A549 (cell line): Measurements from ENCODE around the gene SLC31A1. TPM values are rescaled to one million over a fixed set of nuclear protein-coding genes. Genes with fewer than 3 reads are reported as not detected.

Source experiments
- ATAC-seq, 2 experiments: fragments of 200-7000 bp in 1 of 2; fragments of >200 bp in 1 of 2; cut with Nextera tagmentation in 1 of 2; cut with Tn5 transposase in 1 of 2; 3 replicates each; pipeline versions ENCODE4 v1.8.0 to v1.9.1; 2018 to 2020; ENCODE audit warnings: mild to moderate bottlenecking in 1 of 2, moderate library complexity in 1 of 2
- CTCF ChIA-PET: fragments of 300-600 bp; sonication (Branson Sonifier 250); formaldehyde crosslinking; extraction: SDS; loops from one replicate; lab custom pipeline; 2021; ENCODE audit warnings: antibody characterized with exemption, inconsistent platforms; lab: Yijun Ruan, JAX
- POLR2A ChIA-PET: fragments of 350-600 bp; formaldehyde crosslinking; extraction: SDS; loops from one replicate; lab custom pipeline; 2021; ENCODE audit warnings: antibody characterized with exemption, inconsistent platforms; lab: Yijun Ruan, JAX
- DNase-seq, 2 experiments: peaks; one replicate each; pipeline versions ENCODE4 v3.0.0 to v3.0.0-alpha.2; 2011 to 2016; ENCODE audit warnings: low read depth in 1 of 2, low spot score in 1 of 2
- FAIRE-seq: peaks from 2 replicates; lab custom pipeline; 2011; peaks lifted over from hg19 to GRCh38; lab: Jason Lieb, UNC
- H3K27ac ChIP-seq, 2 experiments: fragments of >200 bp; sonication (Bioruptor Twin); formaldehyde crosslinking; 3 replicates each; pipeline ENCODE4 v1.5.1; 2016 to 2017
- H3K4me1 ChIP-seq: fragments of >200 bp; sonication (Bioruptor Twin); formaldehyde crosslinking; 3 replicates; pipeline ENCODE4 v1.6.1; 2016
- H3K4me2 ChIP-seq: fragments of >200 bp; sonication (Bioruptor Twin); formaldehyde crosslinking; 3 replicates; pipeline ENCODE4 v1.6.1; 2016
- H3K4me3 ChIP-seq: fragments of >200 bp; sonication (Bioruptor Twin); formaldehyde crosslinking; 3 replicates; pipeline ENCODE4 v1.5.1; 2016
- H3K9me3 ChIP-seq: fragments of >200 bp; sonication (Bioruptor Twin); formaldehyde crosslinking; 3 replicates; pipeline ENCODE4 v1.6.1; 2016
- BCL3 ChIP-seq: fragments of >200 bp; sonication (Bioruptor Twin); formaldehyde crosslinking; IDR thresholded peaks from 3 replicates; pipeline ENCODE4 v1.6.1; 2016
- CHD2 ChIP-seq: fragments of 150-350 bp; IDR thresholded peaks from 2 replicates; pipeline ENCODE4 v1.6.1; 2014; ENCODE audit warnings: low read length; ENCODE audit not compliant: partially characterized antibody
- CHD4 ChIP-seq: fragments of 200-600 bp; sonication (generic); IDR thresholded peaks from 2 replicates; pipeline ENCODE4 v1.6.1; 2016; ENCODE audit warnings: antibody characterized with exemption, mild to moderate bottlenecking, borderline replicate concordance
- FOSB ChIP-seq: fragments of 250-450 bp; sonication (Bioruptor Pico); IDR thresholded peaks from 2 replicates; pipeline ENCODE4 v1.5.0; 2020; ENCODE audit warnings: mild to moderate bottlenecking, moderate library complexity
- FOXS1 ChIP-seq: fragments of 250-450 bp; sonication (Bioruptor Pico); IDR thresholded peaks from 2 replicates; pipeline ENCODE4 v1.5.0; 2020; ENCODE audit warnings: mild to moderate bottlenecking, moderate library complexity
- HDAC2 ChIP-seq: fragments of 200-600 bp; sonication (generic); IDR thresholded peaks from 2 replicates; pipeline ENCODE4 v1.6.1; 2016
- HES2 ChIP-seq: fragments of >200 bp; sonication (Bioruptor Twin); formaldehyde crosslinking; IDR thresholded peaks from 2 replicates; pipeline ENCODE4 v1.6.1; 2016
- JUNB ChIP-seq: fragments of >200 bp; sonication (Bioruptor Twin); formaldehyde crosslinking; IDR thresholded peaks from 2 replicates; pipeline ENCODE4 v1.6.1; 2016
- KDM5A ChIP-seq: fragments of 200-600 bp; sonication (generic); IDR thresholded peaks from 2 replicates; pipeline ENCODE4 v1.6.1; 2016; ENCODE audit warnings: antibody characterized with exemption, mild to moderate bottlenecking
- MAFK ChIP-seq: fragments of 450-650 bp; IDR thresholded peaks from 2 replicates; pipeline ENCODE4 v1.6.1; 2014; ENCODE audit not compliant: partially characterized antibody
- MAZ ChIP-seq: fragments of 150-350 bp; IDR thresholded peaks from 2 replicates; pipeline ENCODE4 v1.6.1; 2014; ENCODE audit warnings: antibody characterized with exemption, low read depth, low read length, borderline replicate concordance
- MYC ChIP-seq: IDR thresholded peaks from 2 replicates; pipeline ENCODE4 v1.6.1; 2012; ENCODE audit warnings: mild to moderate bottlenecking, inconsistent platforms, low read length, improper control_type of control experiment, borderline replicate concordance
- PBX3 ChIP-seq: IDR thresholded peaks from 2 replicates; pipeline ENCODE4 v1.6.1; 2012
- PHF8 ChIP-seq: fragments of 200-600 bp; sonication (generic); IDR thresholded peaks from 2 replicates; pipeline ENCODE4 v1.6.1; 2016; ENCODE audit warnings: low read depth, mild to moderate bottlenecking, antibody characterized with exemption, moderate library complexity, borderline replicate concordance
- POLR2AphosphoS2 ChIP-seq: conservative IDR thresholded peaks from 2 replicates; pipeline ENCODE4 v1.6.1; 2012; ENCODE audit warnings: low read length, improper control_type of control experiment, inconsistent platforms
- REST ChIP-seq: fragments of 200-600 bp; sonication (generic); IDR thresholded peaks from 2 replicates; pipeline ENCODE4 v1.6.1; 2016; ENCODE audit warnings: antibody characterized with exemption, mild to moderate bottlenecking, moderate library complexity
- RFX5 ChIP-seq: fragments of 450-650 bp; IDR thresholded peaks from 2 replicates; pipeline ENCODE4 v1.7.1; 2014; ENCODE audit warnings: antibody characterized with exemption, mild to moderate bottlenecking, moderate library complexity
- SMC3 ChIP-seq: fragments of >200 bp; sonication (Bioruptor Twin); formaldehyde crosslinking; IDR thresholded peaks from 3 replicates; pipeline ENCODE4 v1.6.1; 2018; ENCODE audit warnings: inconsistent platforms
- SREBF2 ChIP-seq: fragments of 450-650 bp; IDR thresholded peaks from 2 replicates; pipeline ENCODE4 v1.6.1; 2014; ENCODE audit warnings: mild to moderate bottlenecking, moderate library complexity
- ZC3H11A ChIP-seq: fragments of 450-650 bp; IDR thresholded peaks from 2 replicates; pipeline ENCODE4 v1.6.1; 2014; ENCODE audit warnings: antibody characterized with exemption, mild to moderate bottlenecking
- ZFP36 ChIP-seq: fragments of 450-650 bp; IDR thresholded peaks from 2 replicates; pipeline ENCODE4 v1.6.1; 2014; ENCODE audit warnings: borderline replicate concordance; ENCODE audit not compliant: partially characterized antibody
- WGBS: methylation state at CpG from one replicate; pipeline ENCODE4 v1.1.6; 2017; ENCODE audit errors: missing lambda C conversion rate; 5-methylcytosine and 5-hydroxymethylcytosine counted together
- polyA plus RNA-seq, 4 experiments: library from polyadenylated mRNA; depleted of rRNA in 3 of 4; stranded (reverse); fragments of >200 nt; fragmentation: RNase III in 1 of 4; extraction: RNeasy Plus Mini Kit Qiagen cat#74134 plus additional on column Dnase treatment in 1 of 4; gene quantifications; 2 replicates in 3 of 4; 3 replicates in 1 of 4; pipeline ENCODE4 v1.2.3, GENCODE V29; 2011 to 2017
- TF ChIP-seq, protein P1 (sequence below): fragments of 250-450 bp; sonication (Bioruptor Pico); IDR thresholded peaks from 2 replicates; pipeline ENCODE4 v1.5.0; 2021; ENCODE audit warnings: mild to moderate bottlenecking, moderate library complexity, borderline replicate concordance
- TF ChIP-seq, protein P2 (sequence below): IDR thresholded peaks from 2 replicates; pipeline ENCODE4 v1.6.1; 2012; ENCODE audit warnings: low read depth, borderline replicate concordance

Gene SLC31A1
- polyA plus RNA-seq, 2 of the 4 experiments (the other 2 are of a cell fraction) = 24.2 to 27.9 TPM

DNA sequence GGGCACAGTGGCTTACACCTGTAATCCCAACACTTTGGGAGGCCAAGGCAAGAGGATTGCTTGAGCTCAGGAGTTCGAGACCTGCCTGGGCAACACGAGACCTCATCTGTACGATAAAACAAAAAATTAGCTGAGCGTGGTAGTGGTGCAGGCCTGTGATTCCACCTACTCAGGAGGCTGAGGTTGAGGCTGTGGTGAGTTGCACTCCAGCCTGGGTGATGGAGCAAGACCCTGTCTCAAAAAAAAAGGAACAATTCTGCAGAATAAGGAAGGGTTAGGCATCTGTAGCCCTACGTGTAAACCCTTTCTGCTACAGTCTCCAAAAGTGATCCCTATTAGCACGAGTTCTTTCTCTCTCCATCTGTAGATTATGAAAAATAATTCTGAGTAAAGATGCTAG, 34.1 kb downstream of the SLC31A1 start:
- Histone ChIP-seq H3K4me3 (no peak overlapping the region), H3K9me3 (0 out of 3 replicates have a peak, but pooled peaks cover 4% of the 10 kb centered on the region), H3K4me2 (no peak overlapping the region), H3K27ac (no peak overlapping the region), H3K4me1 (no peaks in the 10 kb centered on the region)
- POLR2A ChIA-PET = no interaction called here
- FAIRE-seq = no peak
- ATAC-seq = no peak
- WGBS = 90% methylated on average over 6 of the region's 6 CpGs
- TF ChIP-seq HDAC2 = no peak
- TF ChIP-seq PBX3 = no peak
- no peak for TF ChIP-seq MYC
- no peak for TF ChIP-seq SMC3
- TF ChIP-seq, protein P1, sequence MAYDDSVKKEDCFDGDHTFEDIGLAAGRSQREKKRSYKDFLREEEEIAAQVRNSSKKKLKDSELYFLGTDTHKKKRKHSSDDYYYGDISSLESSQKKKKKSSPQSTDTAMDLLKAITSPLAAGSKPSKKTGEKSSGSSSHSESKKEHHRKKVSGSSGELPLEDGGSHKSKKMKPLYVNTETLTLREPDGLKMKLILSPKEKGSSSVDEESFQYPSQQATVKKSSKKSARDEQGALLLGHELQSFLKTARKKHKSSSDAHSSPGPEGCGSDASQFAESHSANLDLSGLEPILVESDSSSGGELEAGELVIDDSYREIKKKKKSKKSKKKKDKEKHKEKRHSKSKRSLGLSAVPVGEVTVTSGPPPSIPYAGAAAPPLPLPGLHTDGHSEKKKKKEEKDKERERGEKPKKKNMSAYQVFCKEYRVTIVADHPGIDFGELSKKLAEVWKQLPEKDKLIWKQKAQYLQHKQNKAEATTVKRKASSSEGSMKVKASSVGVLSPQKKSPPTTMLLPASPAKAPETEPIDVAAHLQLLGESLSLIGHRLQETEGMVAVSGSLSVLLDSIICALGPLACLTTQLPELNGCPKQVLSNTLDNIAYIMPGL = no peak
- no peak for TF ChIP-seq ZFP36
- DNase-seq = no peak
- CTCF ChIA-PET = interaction anchor here (1.5 to 4.1 kb wide), 2 partner anchors 10 to 19 kb away, joined by 5 to 18 read pairs; no protein-coding TSS in a partner anchor

DNA sequence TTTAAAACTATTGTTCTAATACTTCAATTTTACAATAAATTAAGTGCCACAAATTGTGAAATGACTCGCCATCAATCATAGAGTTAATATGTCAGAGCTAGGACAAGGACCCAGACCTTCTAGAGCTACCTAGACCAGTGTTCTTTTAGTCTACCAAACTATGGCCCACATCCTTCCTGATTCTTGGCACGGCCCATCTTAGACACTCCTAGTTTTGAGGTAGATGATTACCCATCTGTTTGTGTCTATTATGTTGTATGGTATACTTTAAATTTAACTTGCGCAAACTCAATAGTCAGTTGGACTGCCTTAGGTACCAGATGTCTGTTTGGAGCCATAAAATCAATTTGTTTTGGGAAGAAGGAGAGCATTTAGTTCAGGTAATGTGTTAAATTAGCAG, 36.5 kb downstream of the SLC31A1 start:
- Histone ChIP-seq H3K4me2 (no peak overlapping the region), H3K4me1 (no peaks in the 10 kb centered on the region), H3K4me3 (no peak overlapping the region), H3K27ac (no peak overlapping the region), H3K9me3 (no peaks in the 10 kb centered on the region)
- ATAC-seq = no peak
- FAIRE-seq = no peak
- ChIA-PET POLR2A (no interaction called here), CTCF (interaction anchor here (0.7 to 1.3 kb wide), 2 partner anchors 12 to 189 kb away, joined by 3 to 4 read pairs; no protein-coding TSS in a partner anchor)
- DNase-seq = no peak
- TF ChIP-seq, protein P2, sequence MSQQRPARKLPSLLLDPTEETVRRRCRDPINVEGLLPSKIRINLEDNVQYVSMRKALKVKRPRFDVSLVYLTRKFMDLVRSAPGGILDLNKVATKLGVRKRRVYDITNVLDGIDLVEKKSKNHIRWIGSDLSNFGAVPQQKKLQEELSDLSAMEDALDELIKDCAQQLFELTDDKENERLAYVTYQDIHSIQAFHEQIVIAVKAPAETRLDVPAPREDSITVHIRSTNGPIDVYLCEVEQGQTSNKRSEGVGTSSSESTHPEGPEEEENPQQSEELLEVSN = no peak
- TF ChIP-seq MAFK (no peak), HES2 (no peak), HDAC2 (no peak), MAZ (no peak)
- 87% methylated on average over 3 of the region's 3 CpGs for WGBS

DNA sequence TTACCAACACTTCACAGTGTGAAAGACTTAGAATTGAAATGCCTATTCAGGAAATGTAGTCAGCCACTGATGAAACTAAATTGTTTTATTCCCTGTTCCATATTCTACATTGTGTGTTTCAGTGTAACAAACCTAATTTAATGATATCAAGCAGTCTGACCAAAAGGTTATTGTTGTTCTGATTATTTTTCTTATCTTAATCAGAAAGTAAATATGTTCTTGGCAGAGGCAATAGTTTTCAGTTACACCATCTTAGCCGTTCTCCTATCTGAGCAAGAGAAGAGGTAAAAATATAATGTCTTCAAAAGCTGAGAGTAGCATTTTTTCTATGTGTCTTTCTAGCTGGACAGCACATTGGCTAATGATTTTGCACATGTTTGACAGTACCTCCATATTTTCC, 36.9 kb downstream of the SLC31A1 start:
- Histone ChIP-seq H3K4me1 (no peaks in the 10 kb centered on the region), H3K9me3 (no peaks in the 10 kb centered on the region), H3K27ac (no peak overlapping the region), H3K4me2 (no peak overlapping the region), H3K4me3 (no peak overlapping the region)
- TF ChIP-seq PHF8 = no peak
- no peak for TF ChIP-seq REST
- no peak for TF ChIP-seq POLR2AphosphoS2
- TF ChIP-seq ZC3H11A = no peak
- TF ChIP-seq, protein P1 = no peak
- no peak for TF ChIP-seq FOSB (CRISPR knock-in tag)
- no peak for TF ChIP-seq CHD2
- no peak for TF ChIP-seq CHD4
- no peak for TF ChIP-seq KDM5A
- no peak for TF ChIP-seq FOXS1
- no peak for TF ChIP-seq RFX5
- no peak for TF ChIP-seq BCL3
- no peak for TF ChIP-seq SREBF2
- no peak for TF ChIP-seq JUNB
- CTCF ChIA-PET = interaction anchor here (1.3 kb wide), 1 partner anchor 12 kb away, joined by 3 read pairs; no protein-coding TSS in a partner anchor
- ATAC-seq (no peak), FAIRE-seq (no peak), DNase-seq (no peak)
- POLR2A ChIA-PET = no interaction called here
- WGBS = 47% methylated on average over 1 of the region's 1 CpG
